IMR-90 (cell line): ENCODE data around the gene AGBL1. TPM values are rescaled to one million over a fixed set of nuclear protein-coding genes. Genes with fewer than 3 reads are reported as not detected.

Experiments
- ATAC-seq: fragments of 200-7000 bp; cut with Tn5 transposase; 2 replicates; pipeline ENCODE4 v1.9.1; 2020; ENCODE audit warnings: low read depth, mild to moderate bottlenecking, moderate library complexity
- BruUV-seq: library from RNA; stranded (reverse); fragments of 400-500 nt; replicated peaks from 2 replicates; lab custom pipeline; 2021; lab: Mats Ljungman, UMichigan
- CTCF ChIA-PET: fragments of 300-600 bp; formaldehyde crosslinking; extraction: SDS; loops from one replicate; lab custom pipeline; 2021; ENCODE audit warnings: antibody characterized with exemption; lab: Yijun Ruan, JAX
- POLR2A ChIA-PET: fragments of 300-600 bp; sonication (Branson Sonifier 250); formaldehyde crosslinking; loops from one replicate; lab custom pipeline; 2022; ENCODE audit warnings: antibody characterized with exemption; ENCODE audit not compliant: unreplicated experiment; lab: Charles Lee
- DNase-seq: peaks from one replicate; pipeline ENCODE4 v3.0.0; 2013
- H2AFZ ChIP-seq: replicated peaks from 2 replicates; pipeline ENCODE3; 2013; ENCODE audit warnings: low read length, mild to moderate bottlenecking; ENCODE audit not compliant: poor library complexity
- H2AK5ac ChIP-seq: 2 replicates; pipeline ENCODE4 v1.6.1; 2013; ENCODE audit warnings: low read depth, low read length, inconsistent platforms
- H2AK9ac ChIP-seq: replicated peaks from 2 replicates; pipeline ENCODE3; 2013; ENCODE audit warnings: mild to moderate bottlenecking, low read depth, low read length, moderate library complexity; ENCODE audit not compliant: poor library complexity
- H2BK120ac ChIP-seq: 2 replicates; pipeline ENCODE4 v1.6.1; 2013; ENCODE audit warnings: low read depth, low read length, inconsistent platforms
- H2BK15ac ChIP-seq: 3 replicates; pipeline ENCODE4 v1.6.1; 2013; ENCODE audit warnings: low read depth, low read length, inconsistent platforms
- H2BK20ac ChIP-seq: 2 replicates; pipeline ENCODE4 v1.6.1; 2013; ENCODE audit warnings: low read depth, mild to moderate bottlenecking, inconsistent platforms, low read length, moderate library complexity
- H2BK5ac ChIP-seq: 2 replicates; pipeline ENCODE4 v1.6.1; 2013; ENCODE audit warnings: mild to moderate bottlenecking, low read depth, low read length, inconsistent platforms; ENCODE audit not compliant: poor library complexity, severe bottlenecking
- H3K14ac ChIP-seq: replicated peaks from 2 replicates; pipeline ENCODE4 v1.6.1; 2013; ENCODE audit warnings: low read depth, low read length, inconsistent platforms
- H3K18ac ChIP-seq: 2 replicates; pipeline ENCODE4 v1.6.1; 2013; ENCODE audit warnings: low read depth, low read length, control low read depth
- H3K23ac ChIP-seq: 2 replicates; pipeline ENCODE4 v1.6.1; 2013; ENCODE audit warnings: low read depth, low read length, inconsistent platforms
- H3K27ac ChIP-seq: 2 replicates; pipeline ENCODE4 v1.5.1; 2013; ENCODE audit warnings: mild to moderate bottlenecking, control low read depth, low read length; ENCODE audit not compliant: insufficient read depth
- H3K27me3 ChIP-seq: 2 replicates; pipeline ENCODE4 v1.6.1; 2013; ENCODE audit warnings: low read length; ENCODE audit not compliant: control insufficient read depth, insufficient read depth
- H3K36me3 ChIP-seq: 2 replicates; pipeline ENCODE4 v1.6.1; 2013; ENCODE audit warnings: low read length, mixed read lengths; ENCODE audit not compliant: control insufficient read depth, insufficient read depth
- H3K4ac ChIP-seq: 2 replicates; pipeline ENCODE4 v1.6.1; 2013; ENCODE audit warnings: low read depth, low read length, inconsistent platforms
- H3K4me1 ChIP-seq: 2 replicates; pipeline ENCODE4 v1.6.1; 2013; ENCODE audit warnings: low read length, mixed read lengths; ENCODE audit not compliant: control insufficient read depth, insufficient read depth
- H3K4me2 ChIP-seq: 2 replicates; pipeline ENCODE4 v1.6.1; 2013; ENCODE audit warnings: low read depth, mild to moderate bottlenecking, control low read depth, low read length, moderate library complexity
- H3K4me3 ChIP-seq: 2 replicates; pipeline ENCODE4 v1.5.1; 2013; ENCODE audit warnings: low read depth, mild to moderate bottlenecking, control low read depth, low read length, moderate library complexity; ENCODE audit not compliant: insufficient read depth
- H3K56ac ChIP-seq: 2 replicates; pipeline ENCODE4 v1.6.1; 2013; ENCODE audit warnings: low read length, inconsistent platforms; ENCODE audit not compliant: insufficient read depth; ENCODE audit errors: extremely low read depth
- H3K79me1 ChIP-seq, 2 experiments: 2 replicates each; pipeline ENCODE4 v1.6.1; 2013; ENCODE audit warnings: low read length in 2 of 2, inconsistent platforms in 1 of 2, low read depth in 1 of 2
- H3K9ac ChIP-seq: 2 replicates; pipeline ENCODE4 v1.6.1; 2013; ENCODE audit warnings: low read depth, low read length, control low read depth
- H3K9me1 ChIP-seq: 2 replicates; pipeline ENCODE4 v1.6.1; 2013; ENCODE audit warnings: low read length, inconsistent platforms; ENCODE audit not compliant: insufficient read depth
- H3K9me3 ChIP-seq: 2 replicates; pipeline ENCODE4 v1.6.1; 2013; ENCODE audit warnings: low read length; ENCODE audit not compliant: control insufficient read depth, insufficient read depth
- H4K20me1 ChIP-seq: 2 replicates; pipeline ENCODE4 v1.6.1; 2013; ENCODE audit warnings: low read length, inconsistent platforms; ENCODE audit not compliant: insufficient read depth
- H4K5ac ChIP-seq: 2 replicates; pipeline ENCODE4 v1.6.1; 2013; ENCODE audit warnings: mild to moderate bottlenecking, low read depth, low read length, control low read depth
- H4K8ac ChIP-seq, 2 experiments: 2 replicates each; pipeline ENCODE4 v1.6.1; 2013; ENCODE audit warnings: low read depth in 2 of 2, low read length in 2 of 2, control low read depth in 1 of 2, inconsistent platforms in 1 of 2
- H4K91ac ChIP-seq: 2 replicates; pipeline ENCODE4 v1.6.1; 2013; ENCODE audit warnings: low read depth, low read length, inconsistent platforms; ENCODE audit not compliant: insufficient read depth
- BHLHE40 ChIP-seq: fragments of 150-350 bp; IDR thresholded peaks from 2 replicates; pipeline ENCODE4 v1.6.1; 2016; ENCODE audit warnings: mild to moderate bottlenecking, low read depth, low read length
- CEBPB ChIP-seq: IDR thresholded peaks from 2 replicates; pipeline ENCODE4 v1.6.1; 2012; ENCODE audit warnings: low read depth, low read length, improper control_type of control experiment
- CHD1 ChIP-seq: IDR thresholded peaks from 2 replicates; pipeline ENCODE4 v1.6.1; 2012; ENCODE audit warnings: low read depth, low read length, improper control_type of control experiment
- CTCF ChIP-seq: conservative IDR thresholded peaks from 2 replicates; pipeline ENCODE4 v1.5.1; 2012; ENCODE audit warnings: mild to moderate bottlenecking, low read depth, low read length, improper control_type of control experiment
- ELK1 ChIP-seq: fragments of 150-350 bp; IDR thresholded peaks from 2 replicates; pipeline ENCODE4 v1.6.1; 2016; ENCODE audit warnings: low read depth, mild to moderate bottlenecking, low read length, moderate library complexity, borderline replicate concordance
- FOS ChIP-seq: fragments of 150-350 bp; IDR thresholded peaks from 2 replicates; pipeline ENCODE4 v1.6.1; 2016; ENCODE audit warnings: low read depth, low read length
- MAFK ChIP-seq: IDR thresholded peaks from 2 replicates; pipeline ENCODE4 v1.6.1; 2012; ENCODE audit warnings: low read depth, low read length, improper control_type of control experiment
- MAZ ChIP-seq: IDR thresholded peaks from 2 replicates; pipeline ENCODE4 v1.6.1; 2012; ENCODE audit warnings: low read depth, mild to moderate bottlenecking, low read length, improper control_type of control experiment, moderate library complexity, borderline replicate concordance
- MXI1 ChIP-seq: IDR thresholded peaks from 2 replicates; pipeline ENCODE4 v1.6.1; 2012; ENCODE audit warnings: low read depth, mild to moderate bottlenecking, low read length, moderate library complexity, borderline replicate concordance
- NFE2L2 ChIP-seq: fragments of 150-350 bp; IDR thresholded peaks from 2 replicates; pipeline ENCODE4 v1.6.1; 2016; ENCODE audit warnings: low read depth, mild to moderate bottlenecking, low read length
- POLR2A ChIP-seq: IDR thresholded peaks from 2 replicates; pipeline ENCODE4 v1.6.1; 2012; ENCODE audit warnings: mild to moderate bottlenecking, low read depth, low read length
- RAD21 ChIP-seq: IDR thresholded peaks from 2 replicates; pipeline ENCODE4 v1.6.1; 2012; ENCODE audit warnings: low read length, improper control_type of control experiment
- RCOR1 ChIP-seq: IDR thresholded peaks from 2 replicates; pipeline ENCODE4 v1.6.1; 2012; ENCODE audit warnings: mild to moderate bottlenecking, low read length, improper control_type of control experiment; ENCODE audit not compliant: insufficient replicate concordance
- RFX5 ChIP-seq: IDR thresholded peaks from 2 replicates; pipeline ENCODE4 v1.8.0; 2012; ENCODE audit warnings: low read depth, mild to moderate bottlenecking, low read length, moderate library complexity
- SMC3 ChIP-seq: fragments of 150-350 bp; IDR thresholded peaks from 2 replicates; pipeline ENCODE4 v1.6.1; 2016; ENCODE audit warnings: low read depth, mild to moderate bottlenecking, antibody characterized with exemption, low read length, moderate library complexity
- USF2 ChIP-seq: fragments of 150-350 bp; IDR thresholded peaks from 2 replicates; pipeline ENCODE4 v1.6.1; 2017; ENCODE audit warnings: mild to moderate bottlenecking, antibody characterized with exemption, low read length, low read depth
- WGBS, 2 experiments: methylation state at CpG; one replicate each; pipeline versions ENCODE4 v1.1.5 to v1.1.7; 2013; ENCODE audit warnings: missing lambda C conversion rate in 2 of 2; ENCODE audit not compliant: insufficient read length in 1 of 2; ENCODE audit errors: extremely low coverage in 2 of 2; 5-methylcytosine and 5-hydroxymethylcytosine counted together
- dilution Hi-C: fragments of 300-500 bp; cut with HindIII; formaldehyde crosslinking; loops from one replicate; pipeline ENCODE4 v1.14.3; 2018; ENCODE audit warnings: low sequenced_read_pairs; ENCODE audit not compliant: unreplicated experiment
- in situ Hi-C: fragments of 300-500 bp; cut with MboI; formaldehyde crosslinking; loops from 3 replicates; pipeline ENCODE4 v1.14.3; 2019; ENCODE audit warnings: low sequenced_read_pairs, inconsistent platforms, mixed read lengths
- intact Hi-C: fragments of 100-400 bp; cut with micrococcal nuclease; formaldehyde crosslinking; loops from 2 replicates; pipeline ENCODE4 v1.10.0; 2022
- polyA plus RNA-seq, 3 experiments: library from polyadenylated mRNA; depleted of rRNA; stranded (reverse); fragments of >200 nt; gene quantifications; 2 replicates each; pipeline ENCODE4 v1.2.3, GENCODE V29; 2012; ENCODE audit warnings: low replicate concordance in 1 of 3
- total RNA-seq: library from RNA; depleted of rRNA; stranded (reverse); fragments of >200 nt; gene quantifications from 2 replicates; pipeline ENCODE4 v1.2.3, GENCODE V29; 2012

Gene AGBL1
- total and polyA plus RNA-seq, 2 of the 4 experiments (the other 2 are of a cell fraction), result not detected

GRCh38 chr15:86892774-86893449, 813.2 kb downstream of the AGBL1 start:
- Histone ChIP-seq H2BK20ac (no peak overlapping the region), H3K9me3 (peaks cover 15% of the 10 kb centered on the region), H3K4me1 (no peaks in the 10 kb centered on the region), H2BK15ac (no peak overlapping the region), H2BK120ac (no peak overlapping the region), H3K4me3 (no peak overlapping the region), H2BK5ac (no peak overlapping the region), H2AK5ac (no peak overlapping the region), H3K36me3 (no peaks in the 10 kb centered on the region), H3K79me1 (no peaks in the 10 kb centered on the region), H3K23ac (no peak overlapping the region), H4K8ac (no peak overlapping the region), H4K20me1 (no peaks in the 10 kb centered on the region), H3K27me3 (no peaks in the 10 kb centered on the region), H3K56ac (no peak overlapping the region), H2AK9ac (no peak overlapping the region), H3K4ac (no peak overlapping the region), H3K18ac (no peak overlapping the region), H3K4me2 (no peak overlapping the region), H4K5ac (no peak overlapping the region), H3K27ac (no peak overlapping the region), H3K14ac (no peak overlapping the region), H2AFZ (no peak overlapping the region), H3K9me1 (no peaks in the 10 kb centered on the region), H4K91ac (no peak overlapping the region), H3K9ac (no peak overlapping the region)
- BruUV-seq, result no TSS peak
- in situ Hi-C loops (no loop called here), dilution Hi-C loops (no loop called here), intact Hi-C loops (no loop called here)
- ATAC-seq, result no peak
- POLR2A ChIA-PET, result no interaction called here
- no peak for TF ChIP-seq CTCF
- TF ChIP-seq POLR2A, result no peak
- TF ChIP-seq USF2, result no peak
- TF ChIP-seq NFE2L2, result no peak
- TF ChIP-seq BHLHE40, result no peak
- TF ChIP-seq CEBPB, result no peak
- TF ChIP-seq RAD21, result no peak
- TF ChIP-seq CHD1, result no peak
- TF ChIP-seq FOS, result no peak
- no peak for TF ChIP-seq RFX5
- TF ChIP-seq MXI1, result no peak
- TF ChIP-seq SMC3, result no peak
- no peak for TF ChIP-seq ELK1
- no peak for TF ChIP-seq MAZ
- no peak for TF ChIP-seq MAFK
- TF ChIP-seq RCOR1, result no peak
- DNase-seq, result no peak
- CTCF ChIA-PET, result no interaction called here
- WGBS, 2 experiments, result 0% methylated on average over 1 of the region's 10 CpGs; no CpG with 5 or more reads in 1 of the 2 experiments
